GM23338 (cell line): ENCODE results near the gene MAPRE3. TPM values are rescaled to one million over a fixed set of nuclear protein-coding genes. Genes with fewer than 3 reads are reported as not detected.

Experiments
- ATAC-seq: fragments of 200-7000 bp; cut with Tn5 transposase; 3 replicates; pipeline ENCODE4 v1.9.1; 2020
- DNase-seq: peaks from one replicate; pipeline ENCODE4 v3.0.0-alpha.2; 2015; ENCODE audit warnings: low spot score
- H2AFZ ChIP-seq: fragments of 200-600 bp; sonication (generic); 2 replicates; pipeline ENCODE4 v1.8.0; 2016; ENCODE audit warnings: antibody characterized with exemption, mild to moderate bottlenecking, moderate library complexity
- H3F3A ChIP-seq: fragments of 200-600 bp; sonication (generic); replicated peaks from 2 replicates; pipeline ENCODE4 v1.8.0; 2017; ENCODE audit warnings: antibody characterized with exemption, mixed run types, low read depth
- H3K27ac ChIP-seq: fragments of 200-600 bp; sonication (generic); 2 replicates; pipeline ENCODE4 v1.6.1; 2016; ENCODE audit warnings: low read depth
- H3K27me3 ChIP-seq: fragments of 200-600 bp; sonication (generic); 2 replicates; pipeline ENCODE4 v1.8.0; 2016; ENCODE audit warnings: mild to moderate bottlenecking, mixed run types, moderate library complexity; ENCODE audit not compliant: insufficient read depth
- H3K36me3 ChIP-seq: fragments of 200-600 bp; sonication (generic); 2 replicates; pipeline ENCODE4 v1.8.0; 2016; ENCODE audit warnings: mild to moderate bottlenecking; ENCODE audit not compliant: insufficient read depth
- H3K4me1 ChIP-seq: fragments of 200-600 bp; sonication (generic); 2 replicates; pipeline ENCODE4 v1.8.0; 2016; ENCODE audit warnings: mild to moderate bottlenecking, moderate library complexity; ENCODE audit not compliant: insufficient read depth
- H3K4me2 ChIP-seq: fragments of 200-600 bp; sonication (generic); 2 replicates; pipeline ENCODE4 v1.7.1; 2017; ENCODE audit warnings: mixed run types
- H3K4me3 ChIP-seq: fragments of 200-600 bp; sonication (generic); 2 replicates; pipeline ENCODE4 v1.6.1; 2016; ENCODE audit warnings: mixed run types
- H3K79me2 ChIP-seq: fragments of 200-600 bp; sonication (generic); replicated peaks from 2 replicates; pipeline ENCODE4 v1.8.0; 2017; ENCODE audit warnings: mild to moderate bottlenecking; ENCODE audit not compliant: insufficient read depth
- H3K9me2 ChIP-seq: fragments of 200-600 bp; sonication (generic); 2 replicates; pipeline ENCODE4 v1.8.0; 2017; ENCODE audit not compliant: insufficient read depth
- H4K20me1 ChIP-seq: fragments of 200-600 bp; sonication (generic); replicated peaks from 2 replicates; pipeline ENCODE4 v1.8.0; 2017; ENCODE audit warnings: mild to moderate bottlenecking; ENCODE audit not compliant: insufficient read depth
- H3K27ac Mint-ChIP-seq: 2 replicates; pipeline ENCODE4 v1.8.0; 2020; ENCODE audit warnings: inconsistent platforms, mild to moderate bottlenecking, moderate library complexity, mixed read lengths
- H3K27me3 Mint-ChIP-seq: 3 replicates; pipeline ENCODE4 v1.8.0; 2022; ENCODE audit warnings: low read depth, mild to moderate bottlenecking, moderate library complexity, mixed read lengths, inconsistent platforms; ENCODE audit not compliant: insufficient read depth, poor library complexity
- H3K36me3 Mint-ChIP-seq: 3 replicates; pipeline ENCODE4 v1.8.0; 2021; ENCODE audit warnings: low read depth, mild to moderate bottlenecking, inconsistent platforms, moderate library complexity, mixed read lengths
- H3K4me1 Mint-ChIP-seq: 3 replicates; pipeline ENCODE4 v1.8.0; 2020; ENCODE audit warnings: mild to moderate bottlenecking, inconsistent platforms, mixed read lengths
- H3K4me3 Mint-ChIP-seq: 3 replicates; pipeline ENCODE4 v1.8.0; 2021; ENCODE audit warnings: moderate library complexity, mild to moderate bottlenecking, inconsistent platforms, mixed read lengths
- H3K9me3 Mint-ChIP-seq: 3 replicates; pipeline ENCODE4 v1.8.0; 2020; ENCODE audit warnings: moderate library complexity, mild to moderate bottlenecking, inconsistent platforms, mixed read lengths
- JUNB ChIP-seq: IDR thresholded peaks from one replicate; pipeline ENCODE4 v1.6.1; 2016; ENCODE audit warnings: antibody characterized with exemption; ENCODE audit not compliant: unreplicated experiment
- ZNF114 ChIP-seq: fragments of 250-450 bp; sonication (Bioruptor Pico); IDR thresholded peaks from 2 replicates; pipeline ENCODE4 v1.5.0; 2020; ENCODE audit warnings: mild to moderate bottlenecking, moderate library complexity
- ZNF331 ChIP-seq: fragments of 250-450 bp; sonication (Bioruptor Pico); IDR thresholded peaks from 2 replicates; pipeline ENCODE4 v1.5.0; 2020; ENCODE audit warnings: low read depth, mild to moderate bottlenecking, moderate library complexity
- polyA plus RNA-seq: library from polyadenylated mRNA; unstranded; fragments of >200 nt; fragmentation: Nextera tagmentation; extraction: Ambion mirVana; gene quantifications from 2 replicates; pipeline ENCODE4 v1.2.1, GENCODE V29; 2016
- total RNA-seq: library from RNA; depleted of rRNA; stranded (reverse); fragments of >200 nt; shearing (Covaris generic); gene quantifications from 2 replicates; pipeline ENCODE4 v1.2.3, GENCODE V29; 2014
- TF ChIP-seq, protein P1 (sequence below): fragments of 250-450 bp; sonication (Bioruptor Pico); IDR thresholded peaks from 2 replicates; pipeline ENCODE4 v1.5.0; 2020; ENCODE audit warnings: mild to moderate bottlenecking, moderate library complexity
- TF ChIP-seq, protein P2 (sequence below): IDR thresholded peaks from 2 replicates; pipeline ENCODE4 v1.6.1; 2016; ENCODE audit warnings: antibody characterized with exemption

Gene MAPRE3
- total and polyA plus RNA-seq, 2 experiments from 2014 or later, result 3.3 to 4.5 TPM

DNA sequence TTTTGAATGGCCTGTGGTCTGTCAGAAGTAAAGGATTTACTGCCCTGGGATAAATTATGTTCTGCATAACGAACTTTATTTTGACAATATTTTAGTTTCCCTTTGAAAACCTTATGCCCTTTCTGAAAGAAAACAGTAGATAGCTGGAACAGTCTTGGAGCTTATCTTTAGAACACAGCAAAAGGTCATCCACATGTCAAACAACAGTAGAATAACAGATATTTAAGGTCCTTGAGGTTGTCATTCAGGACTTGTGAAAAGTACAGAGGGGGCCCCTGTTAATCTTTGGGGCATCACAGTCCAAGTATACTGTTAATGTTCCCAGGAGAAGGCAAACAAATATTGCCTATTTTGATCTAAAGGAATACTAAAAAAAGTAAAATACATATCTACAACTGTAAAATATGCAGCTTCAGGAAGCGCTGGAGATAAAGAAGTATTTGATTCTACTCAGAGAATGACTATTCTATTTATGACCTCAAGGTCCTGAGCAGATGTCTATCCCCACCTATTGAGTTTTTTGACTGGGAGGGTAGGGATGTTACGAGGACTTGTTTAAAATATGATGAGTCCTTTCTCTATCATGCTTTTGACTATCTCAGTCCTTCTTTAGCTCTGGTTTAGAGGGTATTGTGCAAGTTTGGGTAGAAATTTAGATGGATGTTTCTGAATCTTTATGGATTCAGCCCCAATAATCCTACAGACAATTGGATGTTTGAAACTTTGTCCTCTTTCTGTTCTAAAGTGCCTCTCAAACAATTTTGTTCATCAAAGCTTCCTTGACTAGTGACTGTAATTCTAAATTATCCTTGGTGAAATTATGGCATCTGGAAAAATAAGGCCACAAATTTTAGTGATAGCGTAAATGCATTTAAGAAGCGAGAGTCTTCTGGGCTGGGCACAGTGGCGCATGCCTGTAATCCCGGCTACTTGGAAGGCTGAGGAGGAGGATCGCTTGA, 37.3 kb downstream of the MAPRE3 start:
- TF ChIP-seq ZNF331 (CRISPR knock-in tag) (no peak), JUNB (no peak), ZNF114 (CRISPR knock-in tag) (no peak)
- TF ChIP-seq, protein P1, sequence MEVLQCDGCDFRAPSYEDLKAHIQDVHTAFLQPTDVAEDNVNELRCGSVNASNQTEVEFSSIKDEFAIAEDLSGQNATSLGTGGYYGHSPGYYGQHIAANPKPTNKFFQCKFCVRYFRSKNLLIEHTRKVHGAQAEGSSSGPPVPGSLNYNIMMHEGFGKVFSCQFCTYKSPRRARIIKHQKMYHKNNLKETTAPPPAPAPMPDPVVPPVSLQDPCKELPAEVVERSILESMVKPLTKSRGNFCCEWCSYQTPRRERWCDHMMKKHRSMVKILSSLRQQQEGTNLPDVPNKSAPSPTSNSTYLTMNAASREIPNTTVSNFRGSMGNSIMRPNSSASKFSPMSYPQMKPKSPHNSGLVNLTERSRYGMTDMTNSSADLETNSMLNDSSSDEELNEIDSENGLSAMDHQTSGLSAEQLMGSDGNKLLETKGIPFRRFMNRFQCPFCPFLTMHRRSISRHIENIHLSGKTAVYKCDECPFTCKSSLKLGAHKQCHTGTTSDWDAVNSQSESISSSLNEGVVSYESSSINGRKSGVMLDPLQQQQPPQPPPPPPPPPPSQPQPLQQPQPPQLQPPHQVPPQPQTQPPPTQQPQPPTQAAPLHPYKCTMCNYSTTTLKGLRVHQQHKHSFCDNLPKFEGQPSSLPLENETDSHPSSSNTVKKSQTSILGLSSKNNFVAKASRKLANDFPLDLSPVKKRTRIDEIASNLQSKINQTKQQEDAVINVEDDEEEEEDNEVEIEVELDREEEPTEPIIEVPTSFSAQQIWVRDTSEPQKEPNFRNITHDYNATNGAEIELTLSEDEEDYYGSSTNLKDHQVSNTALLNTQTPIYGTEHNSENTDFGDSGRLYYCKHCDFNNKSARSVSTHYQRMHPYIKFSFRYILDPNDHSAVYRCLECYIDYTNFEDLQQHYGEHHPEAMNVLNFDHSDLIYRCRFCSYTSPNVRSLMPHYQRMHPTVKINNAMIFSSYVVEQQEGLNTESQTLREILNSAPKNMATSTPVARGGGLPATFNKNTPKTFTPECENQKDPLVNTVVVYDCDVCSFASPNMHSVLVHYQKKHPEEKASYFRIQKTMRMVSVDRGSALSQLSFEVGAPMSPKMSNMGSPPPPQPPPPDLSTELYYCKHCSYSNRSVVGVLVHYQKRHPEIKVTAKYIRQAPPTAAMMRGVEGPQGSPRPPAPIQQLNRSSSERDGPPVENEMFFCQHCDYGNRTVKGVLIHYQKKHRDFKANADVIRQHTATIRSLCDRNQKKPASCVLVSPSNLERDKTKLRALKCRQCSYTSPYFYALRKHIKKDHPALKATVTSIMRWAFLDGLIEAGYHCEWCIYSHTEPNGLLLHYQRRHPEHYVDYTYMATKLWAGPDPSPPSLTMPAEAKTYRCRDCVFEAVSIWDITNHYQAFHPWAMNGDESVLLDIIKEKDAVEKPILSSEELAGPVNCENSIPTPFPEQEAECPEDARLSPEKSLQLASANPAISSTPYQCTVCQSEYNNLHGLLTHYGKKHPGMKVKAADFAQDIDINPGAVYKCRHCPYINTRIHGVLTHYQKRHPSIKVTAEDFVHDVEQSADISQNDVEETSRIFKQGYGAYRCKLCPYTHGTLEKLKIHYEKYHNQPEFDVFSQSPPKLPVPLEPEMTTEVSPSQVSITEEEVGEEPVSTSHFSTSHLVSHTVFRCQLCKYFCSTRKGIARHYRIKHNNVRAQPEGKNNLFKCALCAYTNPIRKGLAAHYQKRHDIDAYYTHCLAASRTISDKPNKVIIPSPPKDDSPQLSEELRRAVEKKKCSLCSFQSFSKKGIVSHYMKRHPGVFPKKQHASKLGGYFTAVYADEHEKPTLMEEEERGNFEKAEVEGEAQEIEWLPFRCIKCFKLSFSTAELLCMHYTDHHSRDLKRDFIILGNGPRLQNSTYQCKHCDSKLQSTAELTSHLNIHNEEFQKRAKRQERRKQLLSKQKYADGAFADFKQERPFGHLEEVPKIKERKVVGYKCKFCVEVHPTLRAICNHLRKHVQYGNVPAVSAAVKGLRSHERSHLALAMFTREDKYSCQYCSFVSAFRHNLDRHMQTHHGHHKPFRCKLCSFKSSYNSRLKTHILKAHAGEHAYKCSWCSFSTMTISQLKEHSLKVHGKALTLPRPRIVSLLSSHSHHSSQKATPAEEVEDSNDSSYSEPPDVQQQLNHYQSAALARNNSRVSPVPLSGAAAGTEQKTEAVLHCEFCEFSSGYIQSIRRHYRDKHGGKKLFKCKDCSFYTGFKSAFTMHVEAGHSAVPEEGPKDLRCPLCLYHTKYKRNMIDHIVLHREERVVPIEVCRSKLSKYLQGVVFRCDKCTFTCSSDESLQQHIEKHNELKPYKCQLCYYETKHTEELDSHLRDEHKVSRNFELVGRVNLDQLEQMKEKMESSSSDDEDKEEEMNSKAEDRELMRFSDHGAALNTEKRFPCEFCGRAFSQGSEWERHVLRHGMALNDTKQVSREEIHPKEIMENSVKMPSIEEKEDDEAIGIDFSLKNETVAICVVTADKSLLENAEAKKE (CRISPR knock-in tag), result no peak
- TF ChIP-seq, protein P2, sequence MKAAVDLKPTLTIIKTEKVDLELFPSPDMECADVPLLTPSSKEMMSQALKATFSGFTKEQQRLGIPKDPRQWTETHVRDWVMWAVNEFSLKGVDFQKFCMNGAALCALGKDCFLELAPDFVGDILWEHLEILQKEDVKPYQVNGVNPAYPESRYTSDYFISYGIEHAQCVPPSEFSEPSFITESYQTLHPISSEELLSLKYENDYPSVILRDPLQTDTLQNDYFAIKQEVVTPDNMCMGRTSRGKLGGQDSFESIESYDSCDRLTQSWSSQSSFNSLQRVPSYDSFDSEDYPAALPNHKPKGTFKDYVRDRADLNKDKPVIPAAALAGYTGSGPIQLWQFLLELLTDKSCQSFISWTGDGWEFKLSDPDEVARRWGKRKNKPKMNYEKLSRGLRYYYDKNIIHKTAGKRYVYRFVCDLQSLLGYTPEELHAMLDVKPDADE, result no peak
- Mint-ChIP-seq H3K9me3 (peaks cover 9% of the 10 kb centered on the region), H3K27me3 (peaks cover 1% of the 10 kb centered on the region), H3K4me1 (peaks cover 3% of the 10 kb centered on the region; the same call in 1 of the 3 replicates), H3K4me3 (no peak overlapping the region), H3K27ac (no peak overlapping the region), H3K36me3 (peaks cover 6% of the 10 kb centered on the region)
- Histone ChIP-seq H3K4me2 (no peak overlapping the region), H3K9me2 (no peaks in the 10 kb centered on the region), H2AFZ (no peak overlapping the region), H3F3A (no peaks in the 10 kb centered on the region), H4K20me1 (0 out of 2 replicates have a peak, but pooled peaks cover 3% of the 10 kb centered on the region), H3K27ac (no peak overlapping the region), H3K36me3 (no peaks in the 10 kb centered on the region), H3K4me3 (no peak overlapping the region), H3K27me3 (no peaks in the 10 kb centered on the region), H3K79me2 (no peaks in the 10 kb centered on the region), H3K4me1 (no peaks in the 10 kb centered on the region)
- DNase-seq (no peak), ATAC-seq (no peak)
